CD4-positive, alpha-beta T cell treated with Interleukin-15 for 1 hour (primary cell): ENCODE data around the gene NFKBIA.
"Not testable (repeated sequence)": the region's sequence is repeated elsewhere in the genome, so short reads cannot be mapped to it uniquely, and the experiment has no call there.

Experiments used
- DNase-seq: peaks from one replicate; pipeline ENCODE4 v3.0.0-alpha.2; 2020

NFKBIA gene

GRCh38 chr14:35404449-35405303, at the start of gene NFKBIA:
Gene NFKBIA (minus strand): TSS chr14:35404749. CDS start chr14:35404644, 105 bp downstream.
- peak; percentile 96 for DNase-seq

GRCh38 chr14:35446450-35446849, 41.9 kb upstream of the NFKBIA start:
- DNase-seq, result no peak

GRCh38 chr14:35444104-35444503, 39.6 kb upstream of the NFKBIA start:
- no peak for DNase-seq

GRCh38 chr14:35441160-35441559, 36.6 kb upstream of the NFKBIA start:
- DNase-seq, result no peak

- DNase-seq, result no peak
Measured at GRCh38 chr14:35438910-35439713, 34.6 kb upstream of the NFKBIA start.

GRCh38 chr14:35438492-35438891, 33.9 kb upstream of the NFKBIA start:
- DNase-seq, result not testable (repeated sequence)

GRCh38 chr14:35435177-35435576, 30.6 kb upstream of the NFKBIA start:
- DNase-seq, result no peak

- DNase-seq, result no peak
Measured at GRCh38 chr14:35433826-35434225, 29.3 kb upstream of the NFKBIA start.

GRCh38 chr14:35430459-35431199, 26.1 kb upstream of the NFKBIA start:
- DNase-seq, result no peak

- DNase-seq, result no peak
Measured at GRCh38 chr14:35429951-35430350, 25.4 kb upstream of the NFKBIA start.

- DNase-seq, result no peak
Measured at GRCh38 chr14:35425850-35426249, 21.3 kb upstream of the NFKBIA start.

- DNase-seq, result no peak
Measured at GRCh38 chr14:35423621-35424020, 19.1 kb upstream of the NFKBIA start.

GRCh38 chr14:35420036-35420811, 15.7 kb upstream of the NFKBIA start:
- no peak for DNase-seq

GRCh38 chr14:35419429-35419841, 14.9 kb upstream of the NFKBIA start:
- DNase-seq, result no peak

- no peak for DNase-seq
Measured at GRCh38 chr14:35418093-35418492, 13.5 kb upstream of the NFKBIA start.

- DNase-seq, result peak; percentile 70
Measured at GRCh38 chr14:35416108-35416750, 11.7 kb upstream of the NFKBIA start.

- DNase-seq, result no peak
Measured at GRCh38 chr14:35414365-35414764, 9.8 kb upstream of the NFKBIA start.

- no peak for DNase-seq
Measured at GRCh38 chr14:35412272-35413056, 7.9 kb upstream of the NFKBIA start.

- no peak for DNase-seq
Measured at GRCh38 chr14:35410858-35411257, 6.3 kb upstream of the NFKBIA start.

GRCh38 chr14:35409595-35409994, 5.0 kb upstream of the NFKBIA start:
- no peak for DNase-seq

GRCh38 chr14:35408026-35408425, 3.5 kb upstream of the NFKBIA start:
- no peak for DNase-seq
